HEK293T (cell line): ENCODE measurements around the gene P2RY12.

Source experiments
- ARNT ChIP-seq: fragments of 450-650 bp; IDR thresholded peaks from 2 replicates; pipeline ENCODE4 v1.6.1; 2017; ENCODE audit warnings: mild to moderate bottlenecking
- BHLHE40 ChIP-seq: fragments of 450-650 bp; IDR thresholded peaks from 2 replicates; pipeline ENCODE4 v1.6.1; 2016; ENCODE audit warnings: mild to moderate bottlenecking, moderate library complexity, borderline replicate concordance
- ELF4 ChIP-seq: fragments of 450-650 bp; IDR thresholded peaks from 2 replicates; pipeline ENCODE4 v1.6.1; 2017; ENCODE audit warnings: antibody characterized with exemption
- FOXA1 ChIP-seq: fragments of 450-650 bp; IDR thresholded peaks from 2 replicates; pipeline ENCODE4 v1.6.1; 2016; ENCODE audit warnings: mild to moderate bottlenecking
- FOXK2 ChIP-seq: fragments of 450-650 bp; IDR thresholded peaks from 2 replicates; pipeline ENCODE4 v1.6.1; 2016; ENCODE audit warnings: mild to moderate bottlenecking
- NFRKB ChIP-seq: fragments of 450-650 bp; IDR thresholded peaks from 2 replicates; pipeline ENCODE4 v1.6.1; 2016; ENCODE audit warnings: mild to moderate bottlenecking, moderate library complexity
- SP1 ChIP-seq: fragments of 450-650 bp; IDR thresholded peaks from 2 replicates; pipeline ENCODE4 v1.6.1; 2017
- SUZ12 ChIP-seq: fragments of 450-650 bp; IDR thresholded peaks from 2 replicates; pipeline ENCODE4 v1.6.1; 2016; ENCODE audit warnings: mild to moderate bottlenecking
- ZNF384 ChIP-seq: fragments of 450-650 bp; IDR thresholded peaks from 2 replicates; pipeline ENCODE4 v1.6.1; 2016

GRCh38 chr3:151314593-151314992 lies 70.0 kb downstream of the P2RY12 start:
- no peak for TF ChIP-seq BHLHE40
- TF ChIP-seq ZNF384, result no peak
- TF ChIP-seq ELF4, result no peak
- no peak for TF ChIP-seq SP1
- TF ChIP-seq SUZ12, result no peak
- no peak for TF ChIP-seq FOXA1
- no peak for TF ChIP-seq ARNT
- no peak for TF ChIP-seq NFRKB
- TF ChIP-seq FOXK2, result no peak
